Ectodermal cell (in vitro differentiated cells): ENCODE data around the gene CPLX3.
A peak's percentile ranks its signal among the peaks of the same experiment; 100 is the strongest.

Experiments used
- H3K27ac ChIP-seq: 2 replicates; pipeline ENCODE4 v1.7.0; 2013; ENCODE audit warnings: mild to moderate bottlenecking, low read depth, low read length; ENCODE audit not compliant: insufficient read depth, poor library complexity, severe bottlenecking
- H3K27me3 ChIP-seq: 2 replicates; pipeline ENCODE4 v1.7.0; 2013; ENCODE audit warnings: mild to moderate bottlenecking, low read length; ENCODE audit not compliant: insufficient read depth, control insufficient read depth, poor library complexity, severe bottlenecking
- H3K36me3 ChIP-seq: one replicate; pipeline ENCODE4 v1.7.0; 2013; ENCODE audit warnings: low read length; ENCODE audit not compliant: control insufficient read depth, insufficient read depth
- H3K4me1 ChIP-seq: one replicate; pipeline ENCODE4 v1.7.0; 2013; ENCODE audit warnings: low read length; ENCODE audit not compliant: control insufficient read depth, insufficient read depth
- H3K4me3 ChIP-seq: 2 replicates; pipeline ENCODE4 v1.7.0; 2013; ENCODE audit warnings: low read depth, low read length, control low read depth; ENCODE audit not compliant: insufficient read depth
- H3K9me3 ChIP-seq: 2 replicates; pipeline ENCODE4 v1.7.0; 2013; ENCODE audit warnings: mild to moderate bottlenecking, low read length, moderate library complexity; ENCODE audit not compliant: control insufficient read depth
- WGBS, 2 experiments: methylation state at CpG; one replicate each; pipeline ENCODE4 v1.1.7; 2013; ENCODE audit warnings: missing lambda C conversion rate in 2 of 2; 5-methylcytosine and 5-hydroxymethylcytosine counted together

The CPLX3 gene

DNA sequence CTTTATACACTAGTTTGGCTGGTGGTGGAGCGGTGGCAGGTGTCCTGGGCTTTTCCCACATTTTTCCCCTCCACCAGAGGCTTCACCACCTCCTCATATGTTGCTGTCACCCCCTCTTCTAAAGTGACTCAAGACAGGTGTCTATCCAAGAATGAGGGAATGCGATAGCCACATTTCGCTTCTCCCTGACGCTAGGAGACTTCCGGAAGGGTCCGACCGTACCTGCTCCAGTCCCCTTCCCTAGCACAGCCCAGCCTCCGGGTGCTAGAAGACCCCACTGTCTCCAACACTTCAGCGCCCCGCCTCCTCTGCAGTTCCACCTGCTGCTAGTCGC is 46.2 kb downstream of the CPLX3 start:
- Histone ChIP-seq H3K27ac (peak overlapping the region; percentile 87), H3K27me3 (no peaks in the 10 kb centered on the region), H3K4me3 (peak overlapping the region; percentile 77), H3K9me3 (no peaks in the 10 kb centered on the region), H3K4me1 (no peaks in the 10 kb centered on the region), H3K36me3 (no peaks in the 10 kb centered on the region)
- 1% methylated on average over 11 of the region's 11 CpGs for WGBS, 2 experiments

- no peaks in the 10 kb centered on the region for H3K36me3 ChIP-seq
- peak within 1 kb of the TSS; percentile 87 for H3K27ac ChIP-seq
- H3K4me3 ChIP-seq, result peak within 1 kb of the TSS; percentile 77
- 0 to 1% methylated on average over 43 to 47 of the region's 52 CpGs for WGBS, 2 experiments
- H3K27me3 ChIP-seq, result no peaks in the 10 kb centered on the region
- no peaks in the 10 kb centered on the region for H3K9me3 ChIP-seq
- H3K4me1 ChIP-seq, result no peaks in the 10 kb centered on the region
These were observed 46.8 kb downstream of the CPLX3 start, which contains the start of gene SCAMP2 for GRCh38 chr15:74873036-74873755. Gene SCAMP2 (minus strand): TSS chr15:74873365. CDS start chr15:74873255, 110 bp downstream.

- Histone ChIP-seq H3K27ac (no peak overlapping the region), H3K4me3 (peak overlapping the region; percentile 77), H3K27me3 (no peaks in the 10 kb centered on the region), H3K36me3 (no peaks in the 10 kb centered on the region), H3K9me3 (no peaks in the 10 kb centered on the region), H3K4me1 (no peaks in the 10 kb centered on the region)
- 32 to 39% methylated on average over 15 to 16 of the region's 16 CpGs for WGBS, 2 experiments
These were observed 47.5 kb downstream of the CPLX3 start for GRCh38 chr15:74873756-74874424.

GRCh38 chr15:74878273-74878672 is 51.8 kb downstream of the CPLX3 start:
- Histone ChIP-seq H3K4me1 (no peaks in the 10 kb centered on the region), H3K9me3 (no peaks in the 10 kb centered on the region), H3K27ac (no peak overlapping the region), H3K27me3 (no peaks in the 10 kb centered on the region), H3K4me3 (no peak overlapping the region), H3K36me3 (no peaks in the 10 kb centered on the region)
- 80 to 81% methylated on average over 4 of the region's 4 CpGs for WGBS, 2 experiments
